Osteoblast (primary cell): ENCODE data around the gene OR8D4. TPM values are rescaled to one million over a fixed set of nuclear protein-coding genes. Genes with fewer than 3 reads are reported as not detected.

Experiments
- DNase-seq: peaks from one replicate; pipeline ENCODE4 v3.0.0; 2011; ENCODE audit warnings: low spot score, mixed read lengths; ENCODE audit not compliant: insufficient read length; ENCODE audit errors: missing footprints
- H2AFZ ChIP-seq: 2 replicates; pipeline ENCODE4 v1.6.0; 2011; ENCODE audit warnings: mild to moderate bottlenecking, low read length
- H3K27ac ChIP-seq: 2 replicates; pipeline ENCODE4 v1.5.1; 2011; ENCODE audit warnings: mild to moderate bottlenecking, low read depth, low read length, moderate library complexity
- H3K27me3 ChIP-seq: 2 replicates; pipeline ENCODE4 v1.6.0; 2012; ENCODE audit warnings: mild to moderate bottlenecking, control low read depth, inconsistent platforms, low read length, moderate library complexity; ENCODE audit not compliant: insufficient read depth
- H3K36me3 ChIP-seq: 2 replicates; pipeline ENCODE4 v1.5.1; 2011; ENCODE audit warnings: mild to moderate bottlenecking, low read length, control low read depth, moderate library complexity; ENCODE audit not compliant: insufficient read depth
- H3K4me1 ChIP-seq: 2 replicates; pipeline ENCODE4 v1.5.1; 2011; ENCODE audit warnings: mild to moderate bottlenecking, low read length, control low read depth, moderate library complexity; ENCODE audit not compliant: insufficient read depth
- H3K4me2 ChIP-seq: 2 replicates; pipeline ENCODE4 v1.6.0; 2011; ENCODE audit warnings: mild to moderate bottlenecking, low read length; ENCODE audit not compliant: insufficient read depth
- H3K4me3 ChIP-seq: fragments of 200-600 bp; sonication (generic); 3 replicates; pipeline ENCODE4 v1.5.1; 2012; ENCODE audit warnings: mild to moderate bottlenecking, low read length, inconsistent platforms; ENCODE audit not compliant: insufficient read depth
- H3K79me2 ChIP-seq: 2 replicates; pipeline ENCODE4 v1.6.0; 2012; ENCODE audit warnings: mild to moderate bottlenecking, low read length, control low read depth, inconsistent platforms; ENCODE audit not compliant: insufficient read depth
- H3K9me3 ChIP-seq: 2 replicates; pipeline ENCODE4 v1.5.1; 2011; ENCODE audit warnings: low read depth, low read length, control low read depth
- H4K20me1 ChIP-seq: 2 replicates; pipeline ENCODE4 v1.6.0; 2012; ENCODE audit warnings: mild to moderate bottlenecking, low read length, control low read depth; ENCODE audit not compliant: insufficient read depth
- CTCF ChIP-seq: IDR thresholded peaks from 2 replicates; pipeline ENCODE4 v1.5.1; 2011; ENCODE audit warnings: mild to moderate bottlenecking, low read depth, low read length, moderate library complexity; ENCODE audit errors: extremely low read depth
- total RNA-seq: library from RNA; depleted of rRNA; stranded (reverse); fragments of >200 nt; gene quantifications from 2 replicates; pipeline ENCODE4 v1.2.3, GENCODE V29; 2012

The OR8D4 gene
- total RNA-seq, 1 donor: under 0.01 TPM

- no peaks in the 10 kb centered on the region for H3K27me3 ChIP-seq
- no peaks in the 10 kb centered on the region for H4K20me1 ChIP-seq
- no peak overlapping the region for H2AFZ ChIP-seq
- H3K4me2 ChIP-seq: no peak overlapping the region
- TF ChIP-seq CTCF: no peak
- no peak overlapping the region for H3K27ac ChIP-seq
- no peaks in the 10 kb centered on the region for H3K4me1 ChIP-seq
- no peaks in the 10 kb centered on the region for H3K36me3 ChIP-seq
- H3K79me2 ChIP-seq: no peaks in the 10 kb centered on the region
- no peak for DNase-seq
- H3K4me3 ChIP-seq: no peak overlapping the region
- H3K9me3 ChIP-seq: no peaks in the 10 kb centered on the region
Observed at GRCh38 chr11:123905826-123906225, 3.9 kb downstream of the OR8D4 start.

- no peaks in the 10 kb centered on the region for H3K9me3 ChIP-seq
- no peak overlapping the region for H2AFZ ChIP-seq
- no peak overlapping the region for H3K4me3 ChIP-seq
- no peak overlapping the region for H3K4me2 ChIP-seq
- no peaks in the 10 kb centered on the region for H3K36me3 ChIP-seq
- no peaks in the 10 kb centered on the region for H3K79me2 ChIP-seq
- no peak for DNase-seq
- H3K4me1 ChIP-seq: no peaks in the 10 kb centered on the region
- TF ChIP-seq CTCF: no peak
- no peak overlapping the region for H3K27ac ChIP-seq
- no peaks in the 10 kb centered on the region for H3K27me3 ChIP-seq
- H4K20me1 ChIP-seq: no peaks in the 10 kb centered on the region
Observed at GRCh38 chr11:123920943-123921342, 19.0 kb downstream of the OR8D4 start.

- DNase-seq: no peak
- Histone ChIP-seq H3K27ac (no peak overlapping the region), H3K4me3 (no peak overlapping the region)
Observed at GRCh38 chr11:123924027-123924426, 22.1 kb downstream of the OR8D4 start.

GRCh38 chr11:123939317-123939716 is 37.4 kb downstream of the OR8D4 start, which contains the start of gene OR4D5:
TSS of gene OR4D5 (plus strand) at chr11:123939617. CDS start at chr11:123939617, 0 bp downstream.
- no peak within 1 kb of the TSS for H3K4me2 ChIP-seq
- H3K36me3 ChIP-seq: no peaks in the 10 kb centered on the region
- DNase-seq: peak; percentile 25
- no peaks in the 10 kb centered on the region for H4K20me1 ChIP-seq
- no peak within 1 kb of the TSS for H3K4me3 ChIP-seq
- no peaks in the 10 kb centered on the region for H3K4me1 ChIP-seq
- H3K79me2 ChIP-seq: no peaks in the 10 kb centered on the region
- H3K27ac ChIP-seq: no peak within 1 kb of the TSS
- no peak for TF ChIP-seq CTCF
- no peak within 1 kb of the TSS for H2AFZ ChIP-seq
- H3K27me3 ChIP-seq: no peaks in the 10 kb centered on the region
- no peaks in the 10 kb centered on the region for H3K9me3 ChIP-seq

More at GRCh38 chr11:123924027-123924426, 22.1 kb downstream of the OR8D4 start:
- no peak for TF ChIP-seq CTCF
- no peaks in the 10 kb centered on the region for H3K4me1 ChIP-seq
- no peaks in the 10 kb centered on the region for H3K36me3 ChIP-seq
- H3K79me2 ChIP-seq: no peaks in the 10 kb centered on the region
- no peaks in the 10 kb centered on the region for H4K20me1 ChIP-seq
- H3K9me3 ChIP-seq: no peaks in the 10 kb centered on the region
- H2AFZ ChIP-seq: no peak overlapping the region
- no peak overlapping the region for H3K4me2 ChIP-seq
- H3K27me3 ChIP-seq: no peaks in the 10 kb centered on the region
